Measurements from ENCODE around the gene GALNT17. TPM values are rescaled to one million over a fixed set of nuclear protein-coding genes. Genes with fewer than 3 reads are reported as not detected.

Gene GALNT17
- total and polyA plus RNA-seq, 2 experiments from 2014 or later, result 2.3 to 4.6 TPM

GRCh38 chr7:71422104-71422503 is 290.2 kb downstream of the GALNT17 start:
- H3K4me3 ChIP-seq, result no peak overlapping the region
- TF ChIP-seq CTCF (IDR thresholded peaks at IDR 0.05; ENCODE audit: low read depth, low read length), result no peak
- H3K9me3 ChIP-seq (ENCODE audit: low read depth), result no peaks in the 10 kb centered on the region
- H3K27me3 ChIP-seq, result no peaks in the 10 kb centered on the region
- no peaks in the 10 kb centered on the region for H3K36me3 ChIP-seq
- H3K27ac ChIP-seq, result no peak overlapping the region
- DNase-seq (ENCODE audit: low read depth in 1 of 2, low spot score in 1 of 2), result no peak
- peaks cover 8% of the 10 kb centered on the region for H3K4me1 ChIP-seq (ENCODE audit: low read depth)

- H3K4me1 ChIP-seq (ENCODE audit: low read depth), result peaks cover 8% of the 10 kb centered on the region
- no peak overlapping the region for H3K4me3 ChIP-seq
- no peaks in the 10 kb centered on the region for H3K36me3 ChIP-seq
- no peak for TF ChIP-seq CTCF (IDR thresholded peaks at IDR 0.05; ENCODE audit: low read depth, low read length)
- no peak for DNase-seq (ENCODE audit: low read depth in 1 of 2, low spot score in 1 of 2)
- no peaks in the 10 kb centered on the region for H3K9me3 ChIP-seq (ENCODE audit: low read depth)
- no peak overlapping the region for H3K27ac ChIP-seq
- no peaks in the 10 kb centered on the region for H3K27me3 ChIP-seq
Observed at GRCh38 chr7:71424166-71425035, 292.5 kb downstream of the GALNT17 start.

GRCh38 chr7:71429083-71429482 is 297.1 kb downstream of the GALNT17 start:
- H3K27ac ChIP-seq, result no peak overlapping the region
- no peaks in the 10 kb centered on the region for H3K36me3 ChIP-seq
- DNase-seq (ENCODE audit: low read depth in 1 of 2, low spot score in 1 of 2), result peak in 1 of 2 donors; percentile 19

GRCh38 chr7:71430246-71430645 is 298.3 kb downstream of the GALNT17 start:
- Histone ChIP-seq H3K4me1 (ENCODE audit: low read depth) (no peaks in the 10 kb centered on the region), H3K27me3 (no peaks in the 10 kb centered on the region), H3K27ac (no peak overlapping the region), H3K36me3 (no peaks in the 10 kb centered on the region), H3K9me3 (ENCODE audit: low read depth) (no peaks in the 10 kb centered on the region), H3K4me3 (no peak overlapping the region)
- TF ChIP-seq CTCF (IDR thresholded peaks at IDR 0.05; ENCODE audit: low read depth, low read length), result no peak
- no peak for DNase-seq (ENCODE audit: low read depth in 1 of 2, low spot score in 1 of 2)

More at GRCh38 chr7:71429083-71429482, 297.1 kb downstream of the GALNT17 start:
- no peak overlapping the region for H3K4me3 ChIP-seq
- peaks cover 5% of the 10 kb centered on the region for H3K4me1 ChIP-seq (ENCODE audit: low read depth)
- H3K9me3 ChIP-seq (ENCODE audit: low read depth), result no peaks in the 10 kb centered on the region
- no peaks in the 10 kb centered on the region for H3K27me3 ChIP-seq
- TF ChIP-seq CTCF (IDR thresholded peaks at IDR 0.05; ENCODE audit: low read depth, low read length), result no peak

GRCh38 chr7:71439321-71439720 is 307.4 kb downstream of the GALNT17 start:
- no peaks in the 10 kb centered on the region for H3K36me3 ChIP-seq
- DNase-seq (ENCODE audit: low read depth in 1 of 2, low spot score in 1 of 2), result peak in 1 of 2 donors; percentile 7
- no peak overlapping the region for H3K27ac ChIP-seq
- H3K9me3 ChIP-seq (ENCODE audit: low read depth), result no peaks in the 10 kb centered on the region
- no peak for TF ChIP-seq CTCF (IDR thresholded peaks at IDR 0.05; ENCODE audit: low read depth, low read length)
- no peak overlapping the region for H3K4me3 ChIP-seq
- peaks cover 15% of the 10 kb centered on the region for H3K4me1 ChIP-seq (ENCODE audit: low read depth)
- H3K27me3 ChIP-seq, result no peaks in the 10 kb centered on the region
